ENCODE measurements around the gene SNW1. TPM values are rescaled to one million over a fixed set of nuclear protein-coding genes. Genes with fewer than 3 reads are reported as not detected.
A peak's percentile ranks its signal among the peaks of the same experiment; 100 is the strongest.

The SNW1 gene
- total and polyA plus RNA-seq, 2 of the 13 experiments (the other 11 are each of a cell fraction or from before 2014, with no cell fraction given), result 23.2 to 65.8 TPM

DNA sequence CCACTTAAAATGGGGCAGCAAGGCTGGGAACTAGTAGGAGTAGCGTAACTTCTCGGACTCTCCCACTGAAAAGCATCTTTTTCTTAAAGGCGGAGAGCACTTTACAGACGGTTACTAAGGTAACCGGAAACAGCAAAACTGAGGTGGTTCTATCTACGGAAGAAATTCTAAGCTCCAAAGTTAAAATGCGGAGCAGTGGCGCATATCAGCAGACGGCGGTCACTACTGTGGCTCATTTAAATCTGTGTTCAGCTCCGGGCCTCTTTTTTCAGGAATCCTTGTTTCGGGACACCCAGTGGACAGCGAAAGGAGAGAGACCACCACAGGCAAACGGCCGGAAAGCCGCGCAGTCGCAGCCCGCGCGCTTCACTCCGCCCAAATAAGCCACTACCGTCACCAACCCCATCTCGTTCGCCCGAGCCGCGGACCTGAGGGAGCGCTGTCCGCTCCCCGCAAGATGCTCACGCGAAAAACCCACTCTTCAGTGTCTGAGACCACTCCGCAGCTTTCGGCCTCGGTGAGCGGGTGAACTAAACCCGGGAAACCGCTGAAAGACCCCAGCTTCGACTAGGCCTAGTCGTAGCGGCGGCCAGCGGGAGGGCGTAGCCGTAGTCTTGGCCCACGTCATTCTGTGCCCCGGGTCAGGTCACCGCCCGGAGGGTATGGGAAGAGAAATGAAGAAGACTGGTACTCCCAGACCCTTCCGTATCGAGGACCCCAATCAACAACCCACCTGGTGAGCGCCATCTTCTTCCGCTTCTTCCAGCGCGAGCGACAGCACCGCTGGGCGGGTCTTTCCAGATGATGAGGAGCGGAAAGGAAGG is at the start of gene SNW1 (continued):
- TF ChIP-seq NONO (IDR thresholded peaks at IDR 0.05) (no peak), NONO (CRISPR knock-in tag; conservative IDR thresholded peaks at IDR 0.05) (peak; percentile 38; the same call in 1 of the 2 replicates), DNMT1 (CRISPR knock-in tag; IDR thresholded peaks at IDR 0.05) (0 out of 2 replicates have a peak, but pooled peaks have one; percentile 51), SOX13 (IDR thresholded peaks at IDR 0.05) (no peak), SOX13 (CRISPR knock-in tag; conservative IDR thresholded peaks at IDR 0.05 in 1 of 2, IDR thresholded peaks at IDR 0.05 in 1 of 2) (peak in 1 of 2 experiments; percentile 4; a peak in 1 of 4 replicates), ZBTB7B (CRISPR knock-in tag; IDR thresholded peaks at IDR 0.05) (peak; percentile 89), CBFB (CRISPR knock-in tag; IDR thresholded peaks at IDR 0.05) (no peak), ZNF124 (CRISPR knock-in tag; IDR thresholded peaks at IDR 0.05) (peak; percentile 77; the same call in 1 of the 2 replicates), ZNF343 (CRISPR knock-in tag; IDR thresholded peaks at IDR 0.05) (0 out of 2 replicates have a peak, but pooled peaks have one; percentile 51), ZNF772 (CRISPR knock-in tag; IDR thresholded peaks at IDR 0.05) (peak; percentile 64; the same call in 1 of the 2 replicates), ZNF430 (CRISPR knock-in tag; IDR thresholded peaks at IDR 0.05) (peak; percentile 62; the same call in 1 of the 2 replicates), ZNF274 (CRISPR knock-in tag; IDR thresholded peaks at IDR 0.05) (peak; percentile 79; the same call in 1 of the 2 replicates), ARNT2 (CRISPR knock-in tag; IDR thresholded peaks at IDR 0.05; ENCODE audit: low read depth) (peak; percentile 71), KDM3A (CRISPR knock-in tag; IDR thresholded peaks at IDR 0.05; ENCODE audit: low read depth) (peak; percentile 51; the same call in 1 of the 2 replicates), FOXJ3 (CRISPR knock-in tag; IDR thresholded peaks at IDR 0.05; ENCODE audit: borderline replicate concordance) (no peak)
- TF ChIP-seq, protein P1, sequence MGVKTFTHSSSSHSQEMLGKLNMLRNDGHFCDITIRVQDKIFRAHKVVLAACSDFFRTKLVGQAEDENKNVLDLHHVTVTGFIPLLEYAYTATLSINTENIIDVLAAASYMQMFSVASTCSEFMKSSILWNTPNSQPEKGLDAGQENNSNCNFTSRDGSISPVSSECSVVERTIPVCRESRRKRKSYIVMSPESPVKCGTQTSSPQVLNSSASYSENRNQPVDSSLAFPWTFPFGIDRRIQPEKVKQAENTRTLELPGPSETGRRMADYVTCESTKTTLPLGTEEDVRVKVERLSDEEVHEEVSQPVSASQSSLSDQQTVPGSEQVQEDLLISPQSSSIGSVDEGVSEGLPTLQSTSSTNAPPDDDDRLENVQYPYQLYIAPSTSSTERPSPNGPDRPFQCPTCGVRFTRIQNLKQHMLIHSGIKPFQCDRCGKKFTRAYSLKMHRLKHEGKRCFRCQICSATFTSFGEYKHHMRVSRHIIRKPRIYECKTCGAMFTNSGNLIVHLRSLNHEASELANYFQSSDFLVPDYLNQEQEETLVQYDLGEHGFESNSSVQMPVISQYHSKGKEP (CRISPR knock-in tag; IDR thresholded peaks at IDR 0.05), result 0 out of 2 replicates have a peak, but pooled peaks have one; percentile 49
- TF ChIP-seq, protein P2, sequence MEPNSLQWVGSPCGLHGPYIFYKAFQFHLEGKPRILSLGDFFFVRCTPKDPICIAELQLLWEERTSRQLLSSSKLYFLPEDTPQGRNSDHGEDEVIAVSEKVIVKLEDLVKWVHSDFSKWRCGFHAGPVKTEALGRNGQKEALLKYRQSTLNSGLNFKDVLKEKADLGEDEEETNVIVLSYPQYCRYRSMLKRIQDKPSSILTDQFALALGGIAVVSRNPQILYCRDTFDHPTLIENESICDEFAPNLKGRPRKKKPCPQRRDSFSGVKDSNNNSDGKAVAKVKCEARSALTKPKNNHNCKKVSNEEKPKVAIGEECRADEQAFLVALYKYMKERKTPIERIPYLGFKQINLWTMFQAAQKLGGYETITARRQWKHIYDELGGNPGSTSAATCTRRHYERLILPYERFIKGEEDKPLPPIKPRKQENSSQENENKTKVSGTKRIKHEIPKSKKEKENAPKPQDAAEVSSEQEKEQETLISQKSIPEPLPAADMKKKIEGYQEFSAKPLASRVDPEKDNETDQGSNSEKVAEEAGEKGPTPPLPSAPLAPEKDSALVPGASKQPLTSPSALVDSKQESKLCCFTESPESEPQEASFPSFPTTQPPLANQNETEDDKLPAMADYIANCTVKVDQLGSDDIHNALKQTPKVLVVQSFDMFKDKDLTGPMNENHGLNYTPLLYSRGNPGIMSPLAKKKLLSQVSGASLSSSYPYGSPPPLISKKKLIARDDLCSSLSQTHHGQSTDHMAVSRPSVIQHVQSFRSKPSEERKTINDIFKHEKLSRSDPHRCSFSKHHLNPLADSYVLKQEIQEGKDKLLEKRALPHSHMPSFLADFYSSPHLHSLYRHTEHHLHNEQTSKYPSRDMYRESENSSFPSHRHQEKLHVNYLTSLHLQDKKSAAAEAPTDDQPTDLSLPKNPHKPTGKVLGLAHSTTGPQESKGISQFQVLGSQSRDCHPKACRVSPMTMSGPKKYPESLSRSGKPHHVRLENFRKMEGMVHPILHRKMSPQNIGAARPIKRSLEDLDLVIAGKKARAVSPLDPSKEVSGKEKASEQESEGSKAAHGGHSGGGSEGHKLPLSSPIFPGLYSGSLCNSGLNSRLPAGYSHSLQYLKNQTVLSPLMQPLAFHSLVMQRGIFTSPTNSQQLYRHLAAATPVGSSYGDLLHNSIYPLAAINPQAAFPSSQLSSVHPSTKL (CRISPR knock-in tag; IDR thresholded peaks at IDR 0.05), result peak; percentile 62
- TF ChIP-seq, protein P3, sequence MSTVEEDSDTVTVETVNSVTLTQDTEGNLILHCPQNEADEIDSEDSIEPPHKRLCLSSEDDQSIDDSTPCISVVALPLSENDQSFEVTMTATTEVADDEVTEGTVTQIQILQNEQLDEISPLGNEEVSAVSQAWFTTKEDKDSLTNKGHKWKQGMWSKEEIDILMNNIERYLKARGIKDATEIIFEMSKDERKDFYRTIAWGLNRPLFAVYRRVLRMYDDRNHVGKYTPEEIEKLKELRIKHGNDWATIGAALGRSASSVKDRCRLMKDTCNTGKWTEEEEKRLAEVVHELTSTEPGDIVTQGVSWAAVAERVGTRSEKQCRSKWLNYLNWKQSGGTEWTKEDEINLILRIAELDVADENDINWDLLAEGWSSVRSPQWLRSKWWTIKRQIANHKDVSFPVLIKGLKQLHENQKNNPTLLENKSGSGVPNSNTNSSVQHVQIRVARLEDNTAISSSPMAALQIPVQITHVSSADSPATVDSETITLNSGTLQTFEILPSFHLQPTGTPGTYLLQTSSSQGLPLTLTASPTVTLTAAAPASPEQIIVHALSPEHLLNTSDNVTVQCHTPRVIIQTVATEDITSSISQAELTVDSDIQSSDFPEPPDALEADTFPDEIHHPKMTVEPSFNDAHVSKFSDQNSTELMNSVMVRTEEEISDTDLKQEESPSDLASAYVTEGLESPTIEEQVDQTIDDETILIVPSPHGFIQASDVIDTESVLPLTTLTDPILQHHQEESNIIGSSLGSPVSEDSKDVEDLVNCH (CRISPR knock-in tag; IDR thresholded peaks at IDR 0.05), result no peak
- TF ChIP-seq, protein P4, sequence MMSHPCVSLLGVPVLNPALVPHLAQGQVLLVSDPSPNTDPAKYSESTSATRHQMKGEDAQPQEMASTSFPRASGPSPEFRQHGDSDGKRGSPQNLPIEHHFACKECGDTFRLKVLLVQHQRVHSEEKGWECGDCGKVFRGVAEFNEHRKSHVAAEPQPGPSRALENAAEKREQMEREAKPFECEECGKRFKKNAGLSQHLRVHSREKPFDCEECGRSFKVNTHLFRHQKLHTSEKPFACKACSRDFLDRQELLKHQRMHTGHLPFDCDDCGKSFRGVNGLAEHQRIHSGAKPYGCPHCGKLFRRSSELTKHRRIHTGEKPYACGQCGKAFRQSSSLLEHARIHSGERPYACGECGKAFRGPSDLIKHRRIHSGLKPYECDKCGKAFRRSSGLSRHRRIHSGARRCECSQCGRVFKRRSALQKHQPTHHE (CRISPR knock-in tag; IDR thresholded peaks at IDR 0.05; ENCODE audit: borderline replicate concordance), result peak; percentile 61; the same call in 1 of the 2 replicates
